HG03442 (cell line): ENCODE data around the gene POP7.
"Not testable (repeated sequence)": the region's sequence is repeated elsewhere in the genome, so short reads cannot be mapped to it uniquely, and the experiment has no call there.

Source experiments
- ATAC-seq: cut with Tn5 transposase; IDR thresholded peaks from one replicate; pipeline ENCODE4 v1.9.1; 2021; ENCODE audit warnings: mild to moderate bottlenecking, moderate library complexity; ENCODE audit not compliant: unreplicated experiment

Gene POP7

GRCh38 chr7:100705753-100706671 is at the start of gene POP7:
Gene POP7 (plus strand): TSS chr7:100706121. CDS start chr7:100706831, 710 bp downstream.
- ATAC-seq: peak; percentile 87

GRCh38 chr7:100662194-100662776 is 43.6 kb upstream of the POP7 start:
- not testable (repeated sequence) for ATAC-seq

- no peak for ATAC-seq
Observed at GRCh38 chr7:100665168-100665726, 40.7 kb upstream of the POP7 start.

GRCh38 chr7:100667331-100668068 is 38.4 kb upstream of the POP7 start:
- no peak for ATAC-seq

- no peak for ATAC-seq
Observed at GRCh38 chr7:100668069-100668449, 37.9 kb upstream of the POP7 start.

- not testable (repeated sequence) for ATAC-seq
Observed at GRCh38 chr7:100669106-100669505, 36.8 kb upstream of the POP7 start.

- ATAC-seq: no peak
Observed at GRCh38 chr7:100670074-100670473, 35.8 kb upstream of the POP7 start.

- no peak for ATAC-seq
Observed at GRCh38 chr7:100671353-100672327, 34.3 kb upstream of the POP7 start.

GRCh38 chr7:100673302-100673941 is 32.5 kb upstream of the POP7 start, which contains the start of gene GNB2:
Gene GNB2 (plus strand): TSS chr7:100673740. CDS start chr7:100676266, 2,526 bp downstream.
- ATAC-seq: peak; percentile 61

- ATAC-seq: peak; percentile 2
Observed at GRCh38 chr7:100673942-100674410, 31.9 kb upstream of the POP7 start.

- ATAC-seq: no peak
Observed at GRCh38 chr7:100674411-100675104, 31.4 kb upstream of the POP7 start.

GRCh38 chr7:100675105-100675451 is 30.8 kb upstream of the POP7 start:
- no peak for ATAC-seq

- peak; percentile 29 for ATAC-seq
Observed at GRCh38 chr7:100675581-100676350, 30.2 kb upstream of the POP7 start.

- ATAC-seq: no peak
Observed at GRCh38 chr7:100676501-100677306, 29.2 kb upstream of the POP7 start.

- no peak for ATAC-seq
Observed at GRCh38 chr7:100677308-100678267, 28.3 kb upstream of the POP7 start.
